ENCODE data around the gene LRRC26.
"Not testable (repeated sequence)": the region's sequence is repeated elsewhere in the genome, so short reads cannot be mapped to it uniquely, and the experiment has no call there.

The LRRC26 gene

GRCh38 chr9:137134191-137134590 lies 35.7 kb downstream of the LRRC26 start:
- no peaks in the 10 kb centered on the region for H3K9me3 ChIP-seq (ENCODE audit: low read depth, low read length)
- no peak for TF ChIP-seq FOXP2 (optimal IDR thresholded peaks at IDR 0.05; ENCODE audit: control extremely low read depth, extremely low read length, insufficient read depth)
- TF ChIP-seq EZH2 (IDR thresholded peaks at IDR 0.05), result no peak
- no peak for TF ChIP-seq POLR2AphosphoS5 (IDR thresholded peaks at IDR 0.05; ENCODE audit: borderline replicate concordance, low read depth, low read length)
- DNase-seq (ENCODE audit: low read depth, low spot score), result no peak
- no peak overlapping the region for H3K9ac ChIP-seq (ENCODE audit: insufficient read length)
- no peak overlapping the region for H3K4me3 ChIP-seq
- no peak overlapping the region for H3K27ac ChIP-seq
- no peaks in the 10 kb centered on the region for H3K36me3 ChIP-seq (ENCODE audit: insufficient read depth, low read length)

DNA sequence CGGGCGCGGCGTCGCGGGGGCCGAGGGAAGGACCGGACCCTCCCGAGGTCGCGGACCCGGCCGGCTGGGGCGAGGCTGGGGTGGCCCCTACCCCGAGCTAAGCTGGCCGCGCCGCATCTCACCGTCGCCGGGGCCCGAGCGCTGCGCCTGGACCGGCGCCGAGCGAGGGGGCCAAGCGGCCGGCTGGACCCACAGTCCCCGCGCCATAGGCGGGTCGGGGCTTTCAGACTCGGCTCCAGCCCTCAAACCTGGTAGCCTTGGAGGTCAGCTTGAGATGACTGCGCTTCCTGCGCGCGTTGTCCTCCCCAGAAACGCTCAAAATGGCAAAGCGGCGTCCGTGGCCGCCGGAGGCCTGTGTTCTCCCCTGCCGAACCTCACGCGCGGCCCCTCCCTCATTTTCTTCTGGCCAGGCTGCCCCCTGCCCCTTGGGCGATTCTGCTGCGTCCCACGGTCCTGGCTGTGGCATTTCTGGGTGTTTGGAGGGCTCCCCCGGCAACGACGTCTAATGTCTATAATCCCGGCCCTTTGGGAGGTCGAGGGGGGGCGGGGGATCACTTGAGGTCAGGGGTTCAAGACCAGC lies 39.6 kb downstream of the LRRC26 start:
- Histone ChIP-seq H3K27ac (no peak overlapping the region), H3K4me3 (peak overlapping the region; percentile 80), H3K36me3 (ENCODE audit: insufficient read depth, low read length) (no peaks in the 10 kb centered on the region), H3K9ac (ENCODE audit: insufficient read length) (no peak overlapping the region), H3K9me3 (ENCODE audit: low read depth, low read length) (no peaks in the 10 kb centered on the region)
- no peak for DNase-seq (ENCODE audit: low read depth, low spot score)
- no peak for TF ChIP-seq POLR2AphosphoS5 (IDR thresholded peaks at IDR 0.05; ENCODE audit: borderline replicate concordance, low read depth, low read length)
- no peak for TF ChIP-seq FOXP2 (optimal IDR thresholded peaks at IDR 0.05; ENCODE audit: control extremely low read depth, extremely low read length, insufficient read depth)
- no peak for TF ChIP-seq EZH2 (IDR thresholded peaks at IDR 0.05)

DNA sequence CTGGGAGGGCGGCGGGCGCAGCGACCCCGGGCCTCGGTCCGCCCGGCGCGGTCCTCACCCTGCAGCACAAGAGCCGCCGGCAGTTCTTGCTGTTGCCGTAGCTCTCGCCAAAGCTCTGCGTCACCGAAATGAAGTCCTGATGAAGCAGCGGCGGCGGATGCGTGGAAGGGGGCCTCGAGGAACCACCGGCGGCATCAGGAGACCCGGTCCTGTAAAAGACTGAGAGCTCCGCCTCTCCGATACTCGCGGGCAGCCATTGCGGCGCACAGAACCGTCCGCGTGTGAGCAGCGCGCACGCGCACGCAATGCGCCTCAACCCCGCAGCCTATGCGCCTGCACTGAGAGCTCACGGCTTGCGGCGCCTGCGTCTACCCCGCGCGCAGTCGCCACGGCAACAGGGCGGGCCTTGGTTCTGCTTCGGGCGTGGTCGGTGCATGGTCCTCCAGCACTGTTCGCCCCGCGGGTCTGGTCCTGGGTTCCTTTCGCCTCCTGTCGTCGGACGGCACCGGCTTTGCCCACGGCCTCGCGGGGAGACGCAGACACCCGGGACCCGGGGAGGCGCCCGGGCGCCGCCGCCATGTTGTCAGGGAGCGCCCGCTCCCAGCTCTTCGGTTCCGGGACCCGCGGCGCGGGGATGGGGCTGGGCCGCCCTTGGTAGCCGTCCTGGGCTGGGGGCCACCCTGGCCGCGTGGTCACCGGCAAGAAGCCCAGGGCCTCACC lies 40.2 kb downstream of the LRRC26 start:
- no peaks in the 10 kb centered on the region for H3K9me3 ChIP-seq (ENCODE audit: low read depth, low read length)
- H3K4me3 ChIP-seq, result peak overlapping the region; percentile 80
- H3K36me3 ChIP-seq (ENCODE audit: insufficient read depth, low read length), result no peaks in the 10 kb centered on the region
- DNase-seq (ENCODE audit: low read depth, low spot score), result peak; percentile 40
- TF ChIP-seq EZH2 (IDR thresholded peaks at IDR 0.05) (no peak), FOXP2 (optimal IDR thresholded peaks at IDR 0.05; ENCODE audit: control extremely low read depth, extremely low read length, insufficient read depth) (no peak), POLR2AphosphoS5 (IDR thresholded peaks at IDR 0.05; ENCODE audit: borderline replicate concordance, low read depth, low read length) (peak; percentile 92)
- peak overlapping the region; percentile 93 for H3K9ac ChIP-seq (ENCODE audit: insufficient read length)
- peak overlapping the region; percentile 75; the same call in 1 of the 2 replicates for H3K27ac ChIP-seq

DNA sequence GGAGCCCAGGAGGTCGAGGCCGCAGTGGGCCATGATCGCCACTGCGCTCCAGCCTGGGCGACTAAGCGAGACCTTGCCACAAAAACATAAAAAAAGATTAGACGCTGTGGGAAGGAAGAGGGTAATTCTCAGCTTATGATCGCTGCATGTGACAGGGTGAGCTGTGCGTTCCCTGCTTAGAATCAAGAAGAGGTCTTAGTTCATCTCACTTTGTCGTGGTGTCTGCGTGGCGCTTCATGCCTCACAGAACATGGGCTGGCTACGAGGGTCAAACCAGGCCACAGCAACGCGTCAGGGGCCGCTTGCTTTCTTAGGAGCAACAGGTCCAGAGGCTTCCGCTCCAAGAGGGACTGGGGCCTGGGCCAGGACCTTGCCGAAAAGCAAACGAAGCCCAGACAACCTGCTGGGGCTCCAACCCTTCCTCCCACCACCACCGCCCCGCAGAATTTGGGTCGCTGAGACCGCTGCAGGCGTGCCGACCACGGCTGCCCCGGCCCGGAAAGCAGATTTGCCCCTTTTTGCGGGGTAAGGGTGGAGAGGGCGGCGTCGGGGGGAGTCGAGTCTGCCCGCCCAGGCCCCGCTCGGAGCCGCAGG lies 40.9 kb downstream of the LRRC26 start:
- Histone ChIP-seq H3K27ac (peak overlapping the region; percentile 75; the same call in 1 of the 2 replicates), H3K9me3 (ENCODE audit: low read depth, low read length) (no peaks in the 10 kb centered on the region), H3K4me3 (peak overlapping the region; percentile 80), H3K36me3 (ENCODE audit: insufficient read depth, low read length) (no peaks in the 10 kb centered on the region), H3K9ac (ENCODE audit: insufficient read length) (peak overlapping the region; percentile 93)
- no peak for DNase-seq (ENCODE audit: low read depth, low spot score)
- TF ChIP-seq POLR2AphosphoS5 (IDR thresholded peaks at IDR 0.05; ENCODE audit: borderline replicate concordance, low read depth, low read length), result no peak

GRCh38 chr9:137128158-137128861 lies 41.5 kb downstream of the LRRC26 start:
- no peaks in the 10 kb centered on the region for H3K9me3 ChIP-seq (ENCODE audit: low read depth, low read length)
- H3K9ac ChIP-seq (ENCODE audit: insufficient read length), result peak overlapping the region; percentile 93
- no peaks in the 10 kb centered on the region for H3K36me3 ChIP-seq (ENCODE audit: insufficient read depth, low read length)
- H3K4me3 ChIP-seq, result peak overlapping the region; percentile 80
- H3K27ac ChIP-seq, result peak overlapping the region; percentile 74; the same call in 1 of the 2 replicates
- no peak for TF ChIP-seq POLR2AphosphoS5 (IDR thresholded peaks at IDR 0.05; ENCODE audit: borderline replicate concordance, low read depth, low read length)
- no peak for TF ChIP-seq FOXP2 (optimal IDR thresholded peaks at IDR 0.05; ENCODE audit: control extremely low read depth, extremely low read length, insufficient read depth)
- no peak for TF ChIP-seq EZH2 (IDR thresholded peaks at IDR 0.05)
- no peak for DNase-seq (ENCODE audit: low read depth, low spot score)

DNA sequence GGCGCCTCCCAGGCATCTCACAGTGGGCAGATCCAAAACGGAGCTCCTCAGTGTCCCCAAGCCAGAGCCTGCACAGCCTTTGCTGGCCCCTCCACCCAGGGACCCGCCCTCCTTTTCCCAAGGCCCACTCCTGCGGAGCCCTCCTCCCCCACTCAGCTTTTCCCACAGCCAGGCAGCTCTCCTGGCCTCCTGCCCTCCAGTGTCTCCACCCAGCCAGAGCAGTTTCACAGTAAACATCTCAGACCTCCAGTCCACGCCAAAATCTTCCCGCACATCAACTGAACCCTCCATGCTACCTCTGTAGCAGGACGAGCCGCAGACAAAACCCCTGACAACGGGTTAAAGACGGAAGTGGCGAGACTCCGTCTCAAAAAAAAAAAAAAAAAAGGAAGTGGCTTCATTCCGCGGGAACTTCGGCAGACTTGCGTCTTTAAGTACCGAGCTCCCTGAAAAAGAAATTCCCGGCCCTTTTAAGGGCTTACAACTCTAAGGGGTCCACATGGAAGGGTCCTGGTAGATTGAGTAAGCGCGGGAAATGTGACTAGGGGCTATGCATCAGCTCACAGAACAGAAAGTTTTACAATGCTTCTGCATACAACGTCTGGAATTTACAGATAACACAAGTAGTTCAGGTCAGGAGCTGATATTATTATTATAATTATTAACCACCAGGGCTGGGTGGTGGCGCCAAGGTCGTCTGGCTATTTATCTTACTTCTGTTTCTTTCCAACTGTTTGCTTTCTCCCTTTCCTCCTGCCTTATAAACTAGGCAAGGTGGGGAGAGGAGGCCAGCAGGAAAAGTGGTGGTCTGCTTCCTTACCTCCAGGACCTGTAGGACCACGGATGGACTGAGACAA lies 42.3 kb downstream of the LRRC26 start:
- no peak for DNase-seq (ENCODE audit: low read depth, low spot score)
- H3K9ac ChIP-seq (ENCODE audit: insufficient read length), result peak overlapping the region; percentile 93
- peak overlapping the region; percentile 80 for H3K4me3 ChIP-seq
- H3K27ac ChIP-seq, result peak overlapping the region; percentile 74
- no peaks in the 10 kb centered on the region for H3K9me3 ChIP-seq (ENCODE audit: low read depth, low read length)
- no peaks in the 10 kb centered on the region for H3K36me3 ChIP-seq (ENCODE audit: insufficient read depth, low read length)
- TF ChIP-seq FOXP2 (optimal IDR thresholded peaks at IDR 0.05; ENCODE audit: control extremely low read depth, extremely low read length, insufficient read depth) (no peak), POLR2AphosphoS5 (IDR thresholded peaks at IDR 0.05; ENCODE audit: borderline replicate concordance, low read depth, low read length) (peak; percentile 15; the same call in 1 of the 2 replicates), EZH2 (IDR thresholded peaks at IDR 0.05) (no peak)

DNA sequence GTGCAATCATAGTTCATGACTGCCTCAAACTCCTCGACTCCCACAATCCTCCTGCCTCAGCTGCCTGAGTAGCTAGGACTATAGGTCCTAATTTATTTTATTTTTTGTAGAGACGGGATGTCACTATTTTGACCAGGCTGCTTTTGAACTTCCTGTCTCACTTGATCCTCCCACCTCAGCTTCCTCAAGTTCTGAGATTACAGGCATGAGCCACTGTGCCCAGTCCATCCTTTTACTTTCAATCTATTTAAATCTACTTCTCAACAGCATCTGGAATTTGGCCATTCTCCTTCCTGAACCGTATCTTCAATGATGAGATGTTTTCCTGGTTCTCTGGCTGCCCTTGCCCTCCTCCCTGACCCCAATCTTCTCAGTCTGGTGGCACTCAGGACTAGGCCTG lies 43.1 kb downstream of the LRRC26 start:
- Histone ChIP-seq H3K9ac (ENCODE audit: insufficient read length) (peak overlapping the region; percentile 93), H3K4me3 (peak overlapping the region; percentile 80), H3K9me3 (ENCODE audit: low read depth, low read length) (no peaks in the 10 kb centered on the region), H3K36me3 (ENCODE audit: insufficient read depth, low read length) (no peaks in the 10 kb centered on the region), H3K27ac (peak overlapping the region; percentile 74; the same call in 1 of the 2 replicates)
- TF ChIP-seq POLR2AphosphoS5 (IDR thresholded peaks at IDR 0.05; ENCODE audit: borderline replicate concordance, low read depth, low read length), result no peak
- TF ChIP-seq EZH2 (IDR thresholded peaks at IDR 0.05), result no peak
- TF ChIP-seq FOXP2 (optimal IDR thresholded peaks at IDR 0.05; ENCODE audit: control extremely low read depth, extremely low read length, insufficient read depth), result no peak
- no peak for DNase-seq (ENCODE audit: low read depth, low spot score)

- not testable (repeated sequence) for H3K9me3 ChIP-seq (ENCODE audit: low read depth, low read length); H3K9ac ChIP-seq (ENCODE audit: insufficient read length); H3K4me3 ChIP-seq; DNase-seq (ENCODE audit: low read depth, low spot score); H3K36me3 ChIP-seq (ENCODE audit: insufficient read depth, low read length); H3K27ac ChIP-seq
These were observed 45.8 kb downstream of the LRRC26 start for GRCh38 chr9:137123952-137124462.

Measured in SK-N-MC (cell line).